Upper lobe of right lung (tissue), 1 donor: ENCODE results near the gene FMO2. TPM values are rescaled to one million over a fixed set of nuclear protein-coding genes. Genes with fewer than 3 reads are reported as not detected.
A peak's percentile ranks its signal among the peaks of the same experiment; 100 is the strongest.

Experiments
- ATAC-seq: fragments of 200-7000 bp; cut with Tn5 transposase; one replicate; pipeline ENCODE4 v1.9.1; 2020; ENCODE audit warnings: mild to moderate bottlenecking, moderate library complexity
- DNase-seq: peaks from one replicate; pipeline ENCODE4 v3.0.0-alpha.2; 2020
- H3K27ac ChIP-seq: fragments of 200-600 bp; one replicate; pipeline ENCODE4 v1.8.0; 2022
- H3K27me3 ChIP-seq: fragments of 200-600 bp; one replicate; pipeline ENCODE4 v1.8.0; 2022; ENCODE audit warnings: mild to moderate bottlenecking
- H3K36me3 ChIP-seq: fragments of 200-600 bp; one replicate; pipeline ENCODE4 v1.8.0; 2022
- H3K4me1 ChIP-seq: fragments of 200-600 bp; one replicate; pipeline ENCODE4 v1.8.0; 2022
- H3K4me3 ChIP-seq: fragments of 200-600 bp; one replicate; pipeline ENCODE4 v1.8.0; 2022; ENCODE audit warnings: mild to moderate bottlenecking
- H3K9me3 ChIP-seq: fragments of 200-600 bp; one replicate; pipeline ENCODE4 v1.8.0; 2022
- CTCF ChIP-seq: fragments of 200-600 bp; IDR thresholded peaks from one replicate; pipeline ENCODE4 v1.8.0; 2022; ENCODE audit warnings: antibody characterized with exemption
- intact Hi-C: fragments of 100-400 bp; cut with DNase I; formaldehyde crosslinking; loops from one replicate; pipeline ENCODE4 v1.11.0; 2022
- total RNA-seq: library from RNA; stranded (reverse); fragmentation: NEBNext Ultra II Directional; extraction: Animal tissue kit (Norgen Biotek cat#: 25700); gene quantifications from one replicate; pipeline ENCODE4 v1.2.1, GENCODE V29; 2021
- donor health status: DM: no; HTN: yes; CAD: no; lungs with severe emphysema.

Gene FMO2
- total RNA-seq, 1 donor from 2014 or later, result 392 TPM

GRCh38 chr1:171161431-171161830, 23.7 kb upstream of the FMO2 start:
- no peaks in the 10 kb centered on the region for H3K36me3 ChIP-seq
- TF ChIP-seq CTCF, result no peak

GRCh38 chr1:171166361-171166760, 18.7 kb upstream of the FMO2 start:
- no peaks in the 10 kb centered on the region for H3K27me3 ChIP-seq
- no peaks in the 10 kb centered on the region for H3K36me3 ChIP-seq
- no peak overlapping the region for H3K27ac ChIP-seq
- DNase-seq, result no peak
- H3K4me3 ChIP-seq, result no peak overlapping the region
- no peaks in the 10 kb centered on the region for H3K9me3 ChIP-seq
- no peak for TF ChIP-seq CTCF
- no peaks in the 10 kb centered on the region for H3K4me1 ChIP-seq
- no peak for ATAC-seq
- intact Hi-C loops, result no loop called here

More at GRCh38 chr1:171161431-171161830, 23.7 kb upstream of the FMO2 start:
- H3K4me3 ChIP-seq, result no peak overlapping the region
- DNase-seq (no peak), ATAC-seq (no peak)
- no peaks in the 10 kb centered on the region for H3K9me3 ChIP-seq
- H3K27ac ChIP-seq, result no peak overlapping the region
- H3K27me3 ChIP-seq, result no peaks in the 10 kb centered on the region
- intact Hi-C loops, result no loop called here
- no peaks in the 10 kb centered on the region for H3K4me1 ChIP-seq

- H3K36me3 ChIP-seq, result no peaks in the 10 kb centered on the region
- intact Hi-C loops, result no loop called here
- DNase-seq (no peak), ATAC-seq (no peak)
- H3K27ac ChIP-seq, result no peak overlapping the region
- no peak overlapping the region for H3K4me3 ChIP-seq
- no peaks in the 10 kb centered on the region for H3K9me3 ChIP-seq
- H3K4me1 ChIP-seq, result no peaks in the 10 kb centered on the region
- TF ChIP-seq CTCF, result no peak
- H3K27me3 ChIP-seq, result no peaks in the 10 kb centered on the region
Observed at GRCh38 chr1:171167785-171168184, 17.3 kb upstream of the FMO2 start.

GRCh38 chr1:171172471-171172870, 12.6 kb upstream of the FMO2 start:
- DNase-seq, result no peak
- peak overlapping the region; percentile 44 for H3K27ac ChIP-seq
- H3K27me3 ChIP-seq, result no peaks in the 10 kb centered on the region
- no peak overlapping the region for H3K4me3 ChIP-seq
- no peaks in the 10 kb centered on the region for H3K36me3 ChIP-seq
- H3K4me1 ChIP-seq, result no peaks in the 10 kb centered on the region
- no peak for TF ChIP-seq CTCF
- intact Hi-C loops, result no loop called here
- ATAC-seq, result no peak
- no peaks in the 10 kb centered on the region for H3K9me3 ChIP-seq

GRCh38 chr1:171173069-171173468, 12.0 kb upstream of the FMO2 start:
- Histone ChIP-seq H3K9me3 (no peaks in the 10 kb centered on the region), H3K4me1 (no peaks in the 10 kb centered on the region), H3K36me3 (no peaks in the 10 kb centered on the region), H3K27ac (peak overlapping the region; percentile 39), H3K4me3 (no peak overlapping the region), H3K27me3 (no peaks in the 10 kb centered on the region)
- no peak for TF ChIP-seq CTCF
- intact Hi-C loops, result no loop called here
- no peak for DNase-seq
- ATAC-seq, result no peak
